ENCODE measurements around the gene ITGA1. TPM values are rescaled to one million over a fixed set of nuclear protein-coding genes. Genes with fewer than 3 reads are reported as not detected.
"Not testable (repeated sequence)": the region's sequence is repeated elsewhere in the genome, so short reads cannot be mapped to it uniquely, and the experiment has no call there.

The ITGA1 gene
- not detected for polyA plus RNA-seq

DNA sequence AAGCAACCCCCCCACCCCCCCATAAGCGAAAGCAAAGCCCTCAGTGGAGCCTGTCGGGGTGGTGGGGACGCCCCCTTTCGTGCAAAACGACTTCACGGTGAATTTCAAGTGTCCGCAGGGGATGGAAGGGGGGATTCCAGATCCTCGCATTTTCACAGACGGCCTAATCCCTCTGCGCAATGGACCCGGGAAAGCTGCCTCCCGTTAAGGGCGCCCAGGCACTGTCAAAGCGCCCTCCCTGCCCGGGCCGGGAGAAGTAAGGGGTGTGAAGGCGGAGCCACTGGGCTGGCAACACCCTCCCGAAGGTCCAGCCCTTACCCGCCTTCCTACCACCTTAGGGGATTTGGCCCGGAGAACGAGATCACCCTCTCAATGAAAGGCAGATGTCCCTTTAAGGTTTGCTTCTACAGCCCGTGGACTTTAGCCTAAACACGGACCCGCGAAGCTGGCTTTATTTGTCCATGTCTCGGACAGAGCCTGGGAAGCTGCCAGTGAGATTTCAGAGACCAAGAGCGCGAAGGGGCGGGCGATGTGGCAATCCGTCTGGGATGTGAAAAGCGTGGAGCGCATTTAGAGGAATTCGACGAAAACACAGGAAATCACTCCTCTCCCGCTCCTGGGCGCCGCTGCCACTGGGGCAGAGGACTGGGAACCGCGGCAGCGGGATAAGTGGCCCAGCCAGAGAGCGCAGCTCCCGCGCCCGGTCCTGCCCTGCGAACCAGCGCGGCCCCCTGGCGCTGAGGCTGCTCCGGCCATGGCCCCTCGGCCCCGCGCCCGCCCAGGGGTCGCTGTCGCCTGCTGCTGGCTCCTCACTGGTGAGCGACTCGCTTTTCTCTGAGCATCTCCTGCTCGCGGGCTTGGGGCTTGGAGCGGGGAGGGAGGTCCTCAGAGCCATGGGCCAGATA, at the start of gene ITGA1, which contains the start of gene PELO:
ITGA1 (plus strand) TSS at position 317 of the 905 bp plus-strand sequence; CDS start at position 755, 438 bp downstream.
PELO (plus strand) TSS at position 317 of the 905 bp plus-strand sequence. CDS start 12,479 bp downstream, outside the sequence.
- H3K4me3 Mint-ChIP-seq: peak within 1 kb of the TSS; percentile 80 to 90 (median 84)
- H3K27me3 Mint-ChIP-seq: peaks cover 31% of the 10 kb centered on the region
- H3K27ac Mint-ChIP-seq: peak within 1 kb of the TSS in 1 of 3 donors; percentile 71

DNA sequence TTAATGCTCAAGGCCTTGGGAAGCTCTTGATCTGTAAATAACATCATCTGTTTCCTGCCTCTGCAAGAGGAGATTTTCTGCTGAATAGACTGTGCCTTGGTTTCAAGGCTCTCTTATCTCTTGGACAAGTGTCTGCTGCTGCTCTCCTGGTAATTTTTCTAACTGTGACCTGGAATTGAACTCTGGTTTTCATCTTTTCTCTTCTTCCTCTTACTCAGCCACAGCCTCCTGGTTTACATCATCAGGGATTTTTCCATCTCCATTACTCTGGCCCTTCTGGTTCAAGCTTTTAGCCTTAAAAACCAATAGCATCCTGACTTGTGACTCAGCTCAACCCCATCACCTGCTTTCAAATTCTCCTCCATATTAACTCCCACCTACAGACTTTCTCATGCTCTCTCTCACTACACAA, 49.6 kb upstream of the ITGA1 start:
- no peak overlapping the region for H3K4me3 Mint-ChIP-seq
- H3K27me3 Mint-ChIP-seq: peaks cover 3% of the 10 kb centered on the region
- no peaks in the 10 kb centered on the region for H3K9me3 Mint-ChIP-seq
- no peak overlapping the region for H3K27ac Mint-ChIP-seq
- H3K4me1 Mint-ChIP-seq: no peaks in the 10 kb centered on the region
- H3K36me3 Mint-ChIP-seq: no peaks in the 10 kb centered on the region

More for the DNA sequence above, at the start of gene ITGA1, which contains the start of gene PELO:
- Mint-ChIP-seq H3K4me1 (peaks cover 0 to 9% (median 4%) of the 10 kb centered on the region in 3 donors), H3K36me3 (no peaks in the 10 kb centered on the region), H3K9me3 (peaks cover 0 to 3% (median 0%) of the 10 kb centered on the region in 3 donors)

GRCh38 chr5:52740007-52740406, 47.7 kb upstream of the ITGA1 start:
- Mint-ChIP-seq H3K27ac (no peak overlapping the region), H3K4me1 (no peaks in the 10 kb centered on the region), H3K9me3 (no peaks in the 10 kb centered on the region), H3K4me3 (no peak overlapping the region), H3K36me3 (no peaks in the 10 kb centered on the region), H3K27me3 (peaks cover 2% of the 10 kb centered on the region)

DNA sequence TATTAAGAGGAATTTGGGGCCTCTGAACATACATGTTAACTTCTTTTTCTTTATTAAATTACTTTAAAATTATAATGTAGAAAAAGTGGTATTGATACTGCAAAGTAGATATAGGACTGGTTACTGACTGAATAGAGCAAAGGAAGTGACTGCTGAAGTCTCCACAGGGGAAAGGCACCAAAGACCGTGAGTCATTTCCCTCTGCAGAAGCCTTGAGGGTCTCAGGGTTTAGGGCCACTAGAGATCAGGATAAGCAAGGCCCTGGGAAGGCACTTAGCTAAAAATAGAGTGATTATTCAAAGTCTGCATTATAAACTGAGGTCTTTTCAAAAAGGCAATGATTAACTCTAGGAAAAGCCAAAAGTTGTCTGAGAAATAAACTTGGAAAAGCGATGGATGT, 44.7 kb upstream of the ITGA1 start:
- H3K4me1 Mint-ChIP-seq: no peaks in the 10 kb centered on the region
- no peak overlapping the region for H3K27ac Mint-ChIP-seq
- no peaks in the 10 kb centered on the region for H3K36me3 Mint-ChIP-seq
- H3K27me3 Mint-ChIP-seq: peaks cover 3% of the 10 kb centered on the region
- no peaks in the 10 kb centered on the region for H3K9me3 Mint-ChIP-seq
- H3K4me3 Mint-ChIP-seq: no peak overlapping the region

- no peaks in the 10 kb centered on the region for H3K4me1 Mint-ChIP-seq
- H3K9me3 Mint-ChIP-seq: no peaks in the 10 kb centered on the region
- H3K27ac Mint-ChIP-seq: peak overlapping the region in 1 of 3 donors; percentile 21
- H3K27me3 Mint-ChIP-seq: peaks cover 3% of the 10 kb centered on the region
- H3K36me3 Mint-ChIP-seq: no peaks in the 10 kb centered on the region
- no peak overlapping the region for H3K4me3 Mint-ChIP-seq
These were observed 44.2 kb upstream of the ITGA1 start for GRCh38 chr5:52743529-52743928.

GRCh38 chr5:52743970-52744369, 43.7 kb upstream of the ITGA1 start:
- Mint-ChIP-seq H3K9me3 (no peaks in the 10 kb centered on the region), H3K4me3 (no peak overlapping the region), H3K4me1 (no peaks in the 10 kb centered on the region), H3K36me3 (no peaks in the 10 kb centered on the region), H3K27ac (no peak overlapping the region), H3K27me3 (peaks cover 3% of the 10 kb centered on the region)

- H3K4me1 Mint-ChIP-seq, H3K4me3 Mint-ChIP-seq, H3K27ac Mint-ChIP-seq, H3K36me3 Mint-ChIP-seq, H3K9me3 Mint-ChIP-seq, H3K27me3 Mint-ChIP-seq: not testable (repeated sequence)
These were observed 42.8 kb upstream of the ITGA1 start for GRCh38 chr5:52744867-52745458.

- Mint-ChIP-seq H3K4me3 (no peak overlapping the region), H3K27ac (no peak overlapping the region), H3K9me3 (no peaks in the 10 kb centered on the region), H3K27me3 (peaks cover 3% of the 10 kb centered on the region), H3K4me1 (peaks cover 0 to 1% (median 0%) of the 10 kb centered on the region in 3 donors), H3K36me3 (no peaks in the 10 kb centered on the region)
These were observed 41.2 kb upstream of the ITGA1 start for GRCh38 chr5:52746539-52746938.

- peaks cover 0 to 3% (median 0%) of the 10 kb centered on the region in 3 donors for H3K9me3 Mint-ChIP-seq
- H3K4me1 Mint-ChIP-seq: peaks cover 0 to 1% (median 0%) of the 10 kb centered on the region in 3 donors
- no peak overlapping the region for H3K27ac Mint-ChIP-seq
- H3K27me3 Mint-ChIP-seq: peaks cover 3% of the 10 kb centered on the region
- H3K4me3 Mint-ChIP-seq: no peak overlapping the region
- peaks cover under 1% of the 10 kb centered on the region for H3K36me3 Mint-ChIP-seq
These were observed 39.1 kb upstream of the ITGA1 start for GRCh38 chr5:52748590-52748989.

DNA sequence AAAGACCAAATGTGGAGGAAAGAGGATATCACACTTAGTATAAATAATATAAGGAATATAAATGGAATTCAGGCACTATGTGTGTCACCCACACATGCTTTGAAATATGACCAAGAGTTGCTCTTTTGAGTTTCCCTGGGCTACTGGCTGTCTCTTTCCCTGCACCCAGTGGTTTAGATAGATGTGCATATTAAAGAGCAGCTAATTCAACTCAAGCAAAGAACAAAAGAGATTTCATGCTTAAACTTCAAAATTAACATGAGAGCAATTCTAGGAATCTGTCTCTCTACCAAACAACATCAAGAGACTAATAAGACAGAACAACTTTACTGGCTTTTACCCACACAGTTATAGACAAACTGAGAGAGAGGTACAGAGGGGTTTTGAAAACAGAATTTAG, 38.0 kb upstream of the ITGA1 start:
- H3K36me3 Mint-ChIP-seq: peaks cover 1% of the 10 kb centered on the region
- peaks cover 0 to 3% (median 0%) of the 10 kb centered on the region in 3 donors for H3K9me3 Mint-ChIP-seq
- H3K27ac Mint-ChIP-seq: no peak overlapping the region
- H3K27me3 Mint-ChIP-seq: peaks cover 3% of the 10 kb centered on the region
- no peak overlapping the region for H3K4me3 Mint-ChIP-seq
- peaks cover 0 to 1% (median 0%) of the 10 kb centered on the region in 3 donors for H3K4me1 Mint-ChIP-seq

DNA sequence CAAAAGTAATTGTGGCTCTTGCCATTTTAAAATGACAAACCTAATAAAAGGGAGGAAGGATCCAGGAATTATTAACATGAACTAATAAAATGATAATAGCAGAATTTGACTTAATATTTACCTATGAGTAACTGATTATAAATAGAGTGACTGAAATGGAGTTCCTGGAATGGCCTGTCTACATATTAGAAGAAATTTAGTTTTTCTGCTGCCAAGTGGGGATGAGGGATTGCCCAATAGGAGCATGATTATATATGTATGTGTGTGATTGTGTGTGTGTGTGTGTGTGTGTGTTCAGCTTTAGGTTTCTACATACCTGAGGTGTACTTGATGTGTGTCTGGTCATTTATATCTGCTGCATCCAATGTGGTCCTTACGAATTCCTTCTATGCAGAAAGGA, 36.6 kb upstream of the ITGA1 start:
- peaks cover 0 to 1% (median 0%) of the 10 kb centered on the region in 3 donors for H3K4me1 Mint-ChIP-seq
- H3K36me3 Mint-ChIP-seq: peaks cover 1% of the 10 kb centered on the region
- H3K9me3 Mint-ChIP-seq: peaks cover 0 to 3% (median 1%) of the 10 kb centered on the region in 3 donors
- H3K27ac Mint-ChIP-seq: no peak overlapping the region
- peaks cover 3% of the 10 kb centered on the region for H3K27me3 Mint-ChIP-seq
- H3K4me3 Mint-ChIP-seq: no peak overlapping the region

- Mint-ChIP-seq H3K27me3 (peaks cover 1% of the 10 kb centered on the region), H3K4me3 (no peak overlapping the region), H3K36me3 (peaks cover 1% of the 10 kb centered on the region), H3K4me1 (peaks cover 0 to under 1% (median 0%) of the 10 kb centered on the region in 3 donors), H3K9me3 (peaks cover 0 to 3% (median 1%) of the 10 kb centered on the region in 3 donors), H3K27ac (no peak overlapping the region)
These were observed 33.7 kb upstream of the ITGA1 start for GRCh38 chr5:52754051-52754450.

- H3K4me1 Mint-ChIP-seq: no peaks in the 10 kb centered on the region
- H3K9me3 Mint-ChIP-seq: peaks cover 0 to 1% (median 0%) of the 10 kb centered on the region in 3 donors
- H3K36me3 Mint-ChIP-seq: peaks cover 1% of the 10 kb centered on the region
- no peak overlapping the region for H3K27ac Mint-ChIP-seq
- no peaks in the 10 kb centered on the region for H3K27me3 Mint-ChIP-seq
- no peak overlapping the region for H3K4me3 Mint-ChIP-seq
These were observed 30.2 kb upstream of the ITGA1 start for GRCh38 chr5:52757527-52757926.

- H3K4me1 Mint-ChIP-seq: no peaks in the 10 kb centered on the region
- H3K9me3 Mint-ChIP-seq: peaks cover 0 to 1% (median 0%) of the 10 kb centered on the region in 3 donors
- peaks cover 1% of the 10 kb centered on the region for H3K36me3 Mint-ChIP-seq
- no peak overlapping the region for H3K27ac Mint-ChIP-seq
- no peak overlapping the region for H3K4me3 Mint-ChIP-seq
- H3K27me3 Mint-ChIP-seq: no peaks in the 10 kb centered on the region
These were observed 29.7 kb upstream of the ITGA1 start for GRCh38 chr5:52758014-52758413.

- no peaks in the 10 kb centered on the region for H3K4me1 Mint-ChIP-seq
- H3K36me3 Mint-ChIP-seq: no peaks in the 10 kb centered on the region
- H3K9me3 Mint-ChIP-seq: peaks cover 0 to 1% (median 0%) of the 10 kb centered on the region in 3 donors
- H3K4me3 Mint-ChIP-seq: no peak overlapping the region
- no peaks in the 10 kb centered on the region for H3K27me3 Mint-ChIP-seq
- no peak overlapping the region for H3K27ac Mint-ChIP-seq
These were observed 28.4 kb upstream of the ITGA1 start for GRCh38 chr5:52759331-52759730.

All from IgD-negative memory B cell (primary cell).